B cell (primary cell): Measurements from ENCODE around the gene GGA2. TPM values are rescaled to one million over a fixed set of nuclear protein-coding genes. Genes with fewer than 3 reads are reported as not detected.

Experiments used
- ATAC-seq: fragments of 200-7000 bp; cut with Tn5 transposase; one replicate; pipeline ENCODE4 v1.10.0; 2021; ENCODE audit warnings: low read depth, mild to moderate bottlenecking, moderate number of reproducible peaks, moderate library complexity
- CTCF ChIA-PET: fragments of 350-600 bp; sonication (Branson Sonifier 250); formaldehyde crosslinking; loops from one replicate; lab custom pipeline; 2021; ENCODE audit warnings: antibody characterized with exemption, inconsistent platforms; lab: Charles Lee
- POLR2A ChIA-PET: fragments of 350-600 bp; sonication (Branson Sonifier 250); formaldehyde crosslinking; loops from one replicate; lab custom pipeline; 2021; ENCODE audit warnings: antibody characterized with exemption; lab: Charles Lee
- DNase-seq: peaks from one replicate; pipeline ENCODE4 v3.0.0; 2013
- H2AFZ ChIP-seq: 2 replicates; pipeline ENCODE4 v1.6.1; 2012; ENCODE audit warnings: mild to moderate bottlenecking, low read depth, low read length; ENCODE audit not compliant: insufficient read depth, poor library complexity, severe bottlenecking
- H3K27ac ChIP-seq, 2 donors: 1 replicate in 1 of 2; 2 replicates in 1 of 2; pipeline ENCODE4 v1.5.1; 2012 to 2013; ENCODE audit warnings: low read length in 2 of 2, mild to moderate bottlenecking in 2 of 2, moderate library complexity in 1 of 2
- H3K27me3 ChIP-seq, 4 experiments: fragments of 200-600 bp in 1 of 4; sonication (generic) in 1 of 4; replicated peaks in 1 of 4; 1 replicate in 2 of 4; 2 replicates in 2 of 4; pipeline versions ENCODE4 v1.6.1 to v1.7.0; 2013 to 2016; ENCODE audit warnings: low read length in 3 of 4, mild to moderate bottlenecking in 2 of 4, mixed read lengths in 1 of 4, moderate library complexity in 1 of 4; ENCODE audit not compliant: insufficient read depth in 4 of 4, control insufficient read depth in 3 of 4; ENCODE audit errors: control extremely low read depth in 1 of 4
- H3K36me3 ChIP-seq, 2 experiments: replicated peaks in 1 of 2; 1 replicate in 1 of 2; 2 replicates in 1 of 2; pipeline versions ENCODE4 v1.6.1 to v1.7.1; 2013; ENCODE audit warnings: low read length in 1 of 2; ENCODE audit not compliant: insufficient read depth in 2 of 2, control insufficient read depth in 1 of 2; ENCODE audit errors: control extremely low read depth in 1 of 2, extremely low read depth in 1 of 2
- H3K4me1 ChIP-seq, 2 donors: fragments of 200-600 bp in 1 of 2; sonication (generic) in 1 of 2; 1 replicate in 1 of 2; 2 replicates in 1 of 2; pipeline versions ENCODE4 v1.5.1 to v1.6.1; 2013 to 2017; ENCODE audit warnings: low read length in 2 of 2; ENCODE audit not compliant: control insufficient read depth in 2 of 2, insufficient read depth in 2 of 2
- H3K4me2 ChIP-seq: replicated peaks from 2 replicates; pipeline ENCODE3; 2012; ENCODE audit warnings: mild to moderate bottlenecking, low read depth, low read length; ENCODE audit not compliant: poor library complexity, severe bottlenecking
- H3K4me3 ChIP-seq, 5 experiments: fragments of 200-600 bp in 1 of 5; sonication (generic) in 1 of 5; 1 replicate in 3 of 5; 2 replicates in 2 of 5; pipeline versions ENCODE4 v1.5.1 to v1.7.0; 2011 to 2016; ENCODE audit warnings: low read length in 4 of 5, mild to moderate bottlenecking in 4 of 5, low read depth in 2 of 5, control low read depth in 1 of 5, moderate library complexity in 1 of 5; ENCODE audit not compliant: insufficient read depth in 1 of 5; ENCODE audit errors: control extremely low read depth in 1 of 5, extremely low read depth in 1 of 5
- H3K79me2 ChIP-seq: fragments of 200-600 bp; sonication (generic); one replicate; pipeline ENCODE4 v1.6.0; 2016; ENCODE audit warnings: low read length; ENCODE audit not compliant: control insufficient read depth, insufficient read depth
- H3K9ac ChIP-seq: fragments of 200-600 bp; sonication (generic); 2 replicates; pipeline ENCODE4 v1.6.1; 2017; ENCODE audit warnings: mild to moderate bottlenecking, low read length, moderate library complexity
- H3K9me3 ChIP-seq, 3 donors: one replicate each; pipeline versions ENCODE4 v1.6.1 to v1.7.1; 2013; ENCODE audit warnings: low read length in 2 of 3; ENCODE audit not compliant: control insufficient read depth in 2 of 3, insufficient read depth in 1 of 3; ENCODE audit errors: control extremely low read depth in 1 of 3
- H4K20me1 ChIP-seq: 2 replicates; pipeline ENCODE4 v1.6.0; 2012; ENCODE audit warnings: mild to moderate bottlenecking, low read length; ENCODE audit not compliant: insufficient read depth, control insufficient read depth, poor library complexity, severe bottlenecking
- H3K27ac Mint-ChIP-seq: one replicate; pipeline ENCODE4 v1.8.0; 2021; ENCODE audit warnings: mixed read lengths
- H3K27me3 Mint-ChIP-seq: one replicate; pipeline ENCODE4 v1.8.0; 2021; ENCODE audit warnings: mixed read lengths
- H3K4me1 Mint-ChIP-seq: one replicate; pipeline ENCODE4 v1.8.0; 2021; ENCODE audit warnings: mixed read lengths
- H3K4me3 Mint-ChIP-seq: one replicate; pipeline ENCODE4 v1.8.0; 2021; ENCODE audit warnings: mixed read lengths
- H3K9me3 Mint-ChIP-seq: one replicate; pipeline ENCODE4 v1.8.0; 2022; ENCODE audit warnings: mixed read lengths; ENCODE audit not compliant: insufficient read depth
- EZH2 ChIP-seq: IDR thresholded peaks from 2 replicates; pipeline ENCODE4 v1.6.1; 2012; ENCODE audit warnings: borderline replicate concordance, low read depth, mild to moderate bottlenecking, moderate library complexity, low read length; ENCODE audit not compliant: insufficient read depth, poor library complexity, severe bottlenecking
- WGBS: methylation state at CpG from one replicate; pipeline ENCODE4 v1.1.5; 2013; ENCODE audit warnings: missing lambda C conversion rate; ENCODE audit not compliant: insufficient coverage; 5-methylcytosine and 5-hydroxymethylcytosine counted together
- intact Hi-C: fragments of 100-400 bp; cut with micrococcal nuclease; formaldehyde crosslinking; loops from one replicate; pipeline ENCODE4 v1.10.0; 2022
- polyA plus RNA-seq: library from polyadenylated mRNA; depleted of rRNA; stranded (reverse); fragments of >200 nt; gene quantifications from 2 replicates; pipeline ENCODE4 v1.2.3, GENCODE V29; 2012
- total RNA-seq, 2 donors: library from RNA; stranded (reverse); fragments of 120-200 nt in 1 of 2; gene quantifications; 1 replicate in 1 of 2; 2 replicates in 1 of 2; pipeline versions ENCODE4 v1.2.3 to v1.2.4, GENCODE V29; 2013 to 2022
- TF ChIP-seq, protein P1 (sequence below): fragments of 200-600 bp; IDR thresholded peaks from one replicate; pipeline ENCODE4 v1.8.0; 2022; ENCODE audit warnings: antibody characterized with exemption, mild to moderate bottlenecking

Gene GGA2
- total and polyA plus RNA-seq, 2 donors (not counting 1 experiment from before 2014, with no cell fraction given) = 227 to 832 TPM

DNA sequence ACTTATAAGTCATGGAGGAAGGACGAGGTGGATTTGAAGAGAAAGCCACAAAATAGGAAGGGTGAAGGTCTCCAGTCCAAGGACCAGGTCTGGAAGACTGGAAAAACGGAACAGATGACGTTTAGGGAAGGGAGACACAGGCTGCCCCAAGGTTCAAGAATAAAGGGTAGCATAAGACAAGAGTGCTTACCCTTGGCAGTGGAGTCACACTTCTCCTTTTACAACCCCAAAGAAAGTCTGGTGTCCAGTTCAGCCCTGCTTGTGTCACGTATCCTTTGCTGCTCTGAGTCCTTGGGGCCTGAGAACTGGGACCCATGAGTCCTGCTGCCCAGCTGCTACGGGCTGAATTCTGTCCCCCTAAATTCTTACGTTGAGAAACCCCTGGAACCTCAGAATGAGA is 13.0 kb upstream of the GGA2 start:
- Histone ChIP-seq H2AFZ (no peak overlapping the region), H3K4me2 (no peak overlapping the region), H4K20me1 (no peaks in the 10 kb centered on the region), H3K36me3 (peaks cover 3 to 24% of the 10 kb centered on the region in 2 experiments), H3K9ac (no peak overlapping the region), H3K79me2 (peaks cover 27% of the 10 kb centered on the region), H3K4me1 (peaks cover 34 to 38% of the 10 kb centered on the region in 2 donors), H3K27ac (no peak overlapping the region), H3K9me3 (no peaks in the 10 kb centered on the region), H3K4me3 (no peak overlapping the region), H3K27me3 (no peaks in the 10 kb centered on the region)
- Mint-ChIP-seq H3K27me3 (no peaks in the 10 kb centered on the region), H3K9me3 (no peaks in the 10 kb centered on the region), H3K4me1 (peaks cover 38% of the 10 kb centered on the region), H3K27ac (peak overlapping the region; percentile 66), H3K4me3 (no peak overlapping the region)
- intact Hi-C loops = no loop called here
- DNase-seq (no peak), ATAC-seq (no peak)
- ChIA-PET CTCF (interaction anchor here (1.3 to 2.0 kb wide), 2 partner anchors 19 to 25 kb away, joined by 3 to 5 read pairs; no protein-coding TSS in a partner anchor), POLR2A (no interaction called here)
- WGBS = 92% methylated on average over 6 of the region's 6 CpGs
- no peak for TF ChIP-seq EZH2
- TF ChIP-seq, protein P1, sequence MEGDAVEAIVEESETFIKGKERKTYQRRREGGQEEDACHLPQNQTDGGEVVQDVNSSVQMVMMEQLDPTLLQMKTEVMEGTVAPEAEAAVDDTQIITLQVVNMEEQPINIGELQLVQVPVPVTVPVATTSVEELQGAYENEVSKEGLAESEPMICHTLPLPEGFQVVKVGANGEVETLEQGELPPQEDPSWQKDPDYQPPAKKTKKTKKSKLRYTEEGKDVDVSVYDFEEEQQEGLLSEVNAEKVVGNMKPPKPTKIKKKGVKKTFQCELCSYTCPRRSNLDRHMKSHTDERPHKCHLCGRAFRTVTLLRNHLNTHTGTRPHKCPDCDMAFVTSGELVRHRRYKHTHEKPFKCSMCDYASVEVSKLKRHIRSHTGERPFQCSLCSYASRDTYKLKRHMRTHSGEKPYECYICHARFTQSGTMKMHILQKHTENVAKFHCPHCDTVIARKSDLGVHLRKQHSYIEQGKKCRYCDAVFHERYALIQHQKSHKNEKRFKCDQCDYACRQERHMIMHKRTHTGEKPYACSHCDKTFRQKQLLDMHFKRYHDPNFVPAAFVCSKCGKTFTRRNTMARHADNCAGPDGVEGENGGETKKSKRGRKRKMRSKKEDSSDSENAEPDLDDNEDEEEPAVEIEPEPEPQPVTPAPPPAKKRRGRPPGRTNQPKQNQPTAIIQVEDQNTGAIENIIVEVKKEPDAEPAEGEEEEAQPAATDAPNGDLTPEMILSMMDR = no peak

DNA sequence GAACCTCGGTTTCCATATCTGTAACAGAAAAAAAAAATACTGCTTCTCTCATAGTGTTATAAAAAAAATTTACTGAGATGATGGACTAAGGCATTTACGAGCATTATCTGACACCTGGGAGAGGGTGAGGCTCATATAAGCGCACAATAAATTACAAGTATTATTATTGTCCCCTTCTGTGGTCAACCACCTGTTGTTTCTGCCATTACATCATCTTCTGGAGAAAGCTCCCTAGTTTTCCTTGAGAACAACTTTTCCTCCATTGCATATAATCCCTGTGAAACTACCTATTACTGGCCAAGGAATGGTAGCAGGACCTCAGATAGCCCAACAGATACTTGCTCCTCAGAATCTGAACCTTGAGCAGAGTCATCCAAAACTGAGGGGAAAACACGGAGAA is 11.7 kb upstream of the GGA2 start:
- Histone ChIP-seq H3K27me3 (no peaks in the 10 kb centered on the region), H4K20me1 (no peaks in the 10 kb centered on the region), H3K9ac (no peak overlapping the region), H3K36me3 (peaks cover 3 to 19% of the 10 kb centered on the region in 2 experiments), H3K27ac (peak overlapping the region; percentile 60 to 75), H3K9me3 (no peaks in the 10 kb centered on the region), H2AFZ (no peak overlapping the region), H3K4me3 (no peak overlapping the region), H3K79me2 (peaks cover 27% of the 10 kb centered on the region), H3K4me1 (peaks cover 44 to 51% of the 10 kb centered on the region in 2 donors), H3K4me2 (no peak overlapping the region)
- ChIA-PET CTCF (interaction anchor here (1.1 to 3.1 kb wide), 5 partner anchors 13 to 34 kb away, joined by 3 to 22 read pairs (median 5); partner anchors contain the start of gene GGA2), POLR2A (interaction anchor here (0.6 to 1.1 kb wide), 2 partner anchors 16 to 340 kb away, joined by 3 read pairs; partner anchors contain the start of gene SCNN1G)
- Mint-ChIP-seq H3K27ac (peak overlapping the region; percentile 41), H3K4me3 (no peak overlapping the region), H3K9me3 (no peaks in the 10 kb centered on the region), H3K27me3 (no peaks in the 10 kb centered on the region), H3K4me1 (peaks cover 46% of the 10 kb centered on the region)
- intact Hi-C loops = no loop called here
- DNase-seq = no peak
- WGBS = 90% methylated on average over 1 of the region's 4 CpGs
- TF ChIP-seq, protein P1 = no peak
- no peak for TF ChIP-seq EZH2
- ATAC-seq = no peak
